Smooth muscle cell (in vitro differentiated cells): ENCODE measurements around the gene PRR29. TPM values are rescaled to one million over a fixed set of nuclear protein-coding genes. Genes with fewer than 3 reads are reported as not detected.

ENCODE experiments used
- DNase-seq: peaks from one replicate; lab custom pipeline; 2025; ENCODE audit not compliant: unreplicated experiment; lab: John Stamatoyannopoulos, UW
- H2AFZ ChIP-seq: fragments of 200-600 bp; sonication (generic); 2 replicates; pipeline ENCODE4 v1.6.0; 2016; ENCODE audit warnings: antibody characterized with exemption, low read depth, mild to moderate bottlenecking
- H3F3A ChIP-seq: fragments of 200-600 bp; sonication (generic); 2 replicates; pipeline ENCODE4 v1.6.0; 2017; ENCODE audit warnings: antibody characterized with exemption, low read depth
- H3K27ac ChIP-seq: fragments of 200-600 bp; sonication (generic); 2 replicates; pipeline ENCODE4 v1.5.1; 2016; ENCODE audit warnings: low read depth, mild to moderate bottlenecking
- H3K27me3 ChIP-seq: fragments of 200-600 bp; sonication (generic); 2 replicates; pipeline ENCODE4 v1.6.1; 2016; ENCODE audit warnings: low read depth, mild to moderate bottlenecking
- H3K36me3 ChIP-seq: fragments of 200-600 bp; sonication (generic); 2 replicates; pipeline ENCODE4 v1.5.1; 2016; ENCODE audit warnings: low read depth
- H3K4me1 ChIP-seq: fragments of 200-600 bp; sonication (generic); 2 replicates; pipeline ENCODE4 v1.5.1; 2016; ENCODE audit warnings: low read depth
- H3K4me2 ChIP-seq: fragments of 200-600 bp; sonication (generic); 2 replicates; pipeline ENCODE4 v1.6.0; 2016; ENCODE audit warnings: mild to moderate bottlenecking
- H3K4me3 ChIP-seq: fragments of 200-600 bp; sonication (generic); 2 replicates; pipeline ENCODE4 v1.5.1; 2016; ENCODE audit warnings: mild to moderate bottlenecking
- H3K79me2 ChIP-seq: fragments of 200-600 bp; sonication (generic); 2 replicates; pipeline ENCODE4 v1.6.0; 2016; ENCODE audit warnings: low read depth, mild to moderate bottlenecking
- H3K9ac ChIP-seq: fragments of 200-600 bp; sonication (generic); 2 replicates; pipeline ENCODE4 v1.6.0; 2016; ENCODE audit warnings: low read depth
- H3K9me3 ChIP-seq: fragments of 200-600 bp; sonication (generic); replicated peaks from 2 replicates; pipeline ENCODE4 v1.5.1; 2016; ENCODE audit warnings: low read depth
- H4K20me1 ChIP-seq: fragments of 200-600 bp; sonication (generic); 2 replicates; pipeline ENCODE4 v1.6.0; 2016; ENCODE audit warnings: low read depth
- CTCF ChIP-seq: fragments of 200-600 bp; sonication (generic); IDR thresholded peaks from 2 replicates; pipeline ENCODE4 v1.5.1; 2017; ENCODE audit warnings: borderline replicate concordance, mild to moderate bottlenecking, antibody characterized with exemption; ENCODE audit not compliant: insufficient read depth, poor library complexity, severe bottlenecking
- WGBS: methylation state at CpG from one replicate; pipeline ENCODE4 v1.1.7; 2016; ENCODE audit warnings: low lambda C conversion rate; 5-methylcytosine and 5-hydroxymethylcytosine counted together
- polyA plus RNA-seq: library from polyadenylated mRNA; unstranded; fragments of >200 nt; fragmentation: Nextera tagmentation; extraction: Ambion mirVana; gene quantifications from 2 replicates; pipeline ENCODE4 v1.2.1, GENCODE V29; 2016
- total RNA-seq: library from RNA; depleted of rRNA; stranded (reverse); fragments of >200 nt; gene quantifications from 2 replicates; pipeline ENCODE4 v1.2.3, GENCODE V29; 2014

Gene PRR29
- total and polyA plus RNA-seq, 2 experiments from 2014 or later = 0.58 TPM; not detected in 1

GRCh38 chr17:64053101-64053500, 55.0 kb downstream of the PRR29 start:
- Histone ChIP-seq H3K9me3 (no peaks in the 10 kb centered on the region), H3K79me2 (no peaks in the 10 kb centered on the region), H3K4me3 (no peak overlapping the region), H3F3A (no peaks in the 10 kb centered on the region), H3K27me3 (no peaks in the 10 kb centered on the region), H3K27ac (no peak overlapping the region), H2AFZ (no peak overlapping the region), H3K9ac (no peak overlapping the region), H3K4me1 (no peaks in the 10 kb centered on the region), H4K20me1 (no peaks in the 10 kb centered on the region), H3K36me3 (peaks cover 5% of the 10 kb centered on the region), H3K4me2 (no peak overlapping the region)
- DNase-seq = no peak
- 95% methylated on average over 10 of the region's 10 CpGs for WGBS
- no peak for TF ChIP-seq CTCF

Other genes starting within 250 kb of the PRR29 start
- gene CCDC47, start 224.8 kb upstream of the PRR29 start, total RNA-seq = 50.6 and 63.4 TPM in 2 replicates
- gene CCDC47, start 224.8 kb upstream of the PRR29 start, polyA plus RNA-seq = 47.7 and 60.6 TPM in 2 replicates
- gene DDX42, start 224.2 kb upstream of the PRR29 start, total RNA-seq = 80.1 and 80.5 TPM in 2 replicates
- 30.1 and 31.7 TPM in 2 replicates for gene DDX42, start 224.2 kb upstream of the PRR29 start, polyA plus RNA-seq
- gene PSMC5, start 170.9 kb upstream of the PRR29 start, total RNA-seq = 32.3 and 46.2 TPM in 2 replicates
- 132 and 153 TPM in 2 replicates for gene PSMC5, start 170.9 kb upstream of the PRR29 start, polyA plus RNA-seq
- 32.5 and 46.8 TPM in 2 replicates for gene FTSJ3, start 170.7 kb upstream of the PRR29 start, total RNA-seq
- 21.9 and 24.8 TPM in 2 replicates for gene FTSJ3, start 170.7 kb upstream of the PRR29 start, polyA plus RNA-seq
- 41.6 and 43.7 TPM in 2 replicates for gene SMARCD2, start 155.7 kb upstream of the PRR29 start, total RNA-seq
- gene SMARCD2, start 155.7 kb upstream of the PRR29 start, polyA plus RNA-seq = 41.9 and 58.6 TPM in 2 replicates
- not detected in 2 replicates for gene CSH2, start 124.7 kb upstream of the PRR29 start, total RNA-seq
- gene CSH2, start 124.7 kb upstream of the PRR29 start, polyA plus RNA-seq = not detected in 2 replicates
- not detected in 2 replicates for gene GH2, start 116.4 kb upstream of the PRR29 start, total RNA-seq
- not detected in 2 replicates for gene GH2, start 116.4 kb upstream of the PRR29 start, polyA plus RNA-seq
- gene CSH1, start 101.8 kb upstream of the PRR29 start, total RNA-seq = not detected in 2 replicates
- gene CSH1, start 101.8 kb upstream of the PRR29 start, polyA plus RNA-seq = not detected in 2 replicates
- gene CSHL1, start 87.1 kb upstream of the PRR29 start, total RNA-seq = not detected in 2 replicates
- gene CSHL1, start 87.1 kb upstream of the PRR29 start, polyA plus RNA-seq = not detected in 2 replicates
- gene GH1, start 79.5 kb upstream of the PRR29 start, total RNA-seq = not detected in 2 replicates
- gene GH1, start 79.5 kb upstream of the PRR29 start, polyA plus RNA-seq = not detected in 2 replicates
- gene CD79B, start 66.0 kb upstream of the PRR29 start, total RNA-seq = not detected in 2 replicates
- gene CD79B, start 66.0 kb upstream of the PRR29 start, polyA plus RNA-seq = not detected in 2 replicates
- gene SCN4A, start 25.4 kb upstream of the PRR29 start, total RNA-seq = under 0.01 and 0.09 TPM in 2 replicates
- 0.14 TPM in 1 of 2 replicates, not detected in the other for gene SCN4A, start 25.4 kb upstream of the PRR29 start, polyA plus RNA-seq
- gene ICAM2, start 22.3 kb downstream of the PRR29 start, total RNA-seq = 1.6 TPM in 1 of 2 replicates, not detected in the other
- 1.0 TPM in 1 of 2 replicates, not detected in the other for gene ICAM2, start 22.3 kb downstream of the PRR29 start, polyA plus RNA-seq
- gene ERN1, start 131.8 kb downstream of the PRR29 start, total RNA-seq = 8.6 and 10.2 TPM in 2 replicates
- gene ERN1, start 131.8 kb downstream of the PRR29 start, polyA plus RNA-seq = 9.0 and 17.2 TPM in 2 replicates